Muscle of leg (tissue), 11 donors: ENCODE results near the gene AKR7A3. TPM values are rescaled to one million over a fixed set of nuclear protein-coding genes. Genes with fewer than 3 reads are reported as not detected.
A peak's percentile ranks its signal among the peaks of the same experiment; 100 is the strongest.
"Not testable (repeated sequence)": the region's sequence is repeated elsewhere in the genome, so short reads cannot be mapped to it uniquely, and the experiment has no call there.

Source experiments
- DNase-seq: peaks from one replicate; pipeline ENCODE4 v3.0.0; 2013
- H3K27ac ChIP-seq: one replicate; pipeline ENCODE4 v1.5.1; 2013; ENCODE audit warnings: mild to moderate bottlenecking, low read length, control low read depth
- H3K27me3 ChIP-seq: one replicate; pipeline ENCODE4 v1.6.1; 2013; ENCODE audit warnings: low read length; ENCODE audit not compliant: control insufficient read depth, insufficient read depth
- H3K36me3 ChIP-seq: one replicate; pipeline ENCODE4 v1.6.1; 2013; ENCODE audit warnings: low read length; ENCODE audit not compliant: control insufficient read depth, insufficient read depth
- H3K4me1 ChIP-seq: one replicate; pipeline ENCODE4 v1.6.1; 2013; ENCODE audit warnings: low read length; ENCODE audit not compliant: control insufficient read depth, insufficient read depth
- H3K4me3 ChIP-seq: one replicate; pipeline ENCODE4 v1.5.1; 2013; ENCODE audit warnings: low read length, control low read depth
- H3K9me3 ChIP-seq: replicated peaks from 2 replicates; pipeline ENCODE4 v1.6.1; 2013; ENCODE audit warnings: low read depth, low read length; ENCODE audit not compliant: control insufficient read depth
- WGBS: methylation state at CpG from one replicate; pipeline ENCODE4 v1.1.5; 2013; ENCODE audit warnings: missing lambda C conversion rate; ENCODE audit not compliant: insufficient coverage; 5-methylcytosine and 5-hydroxymethylcytosine counted together
- polyA plus RNA-seq, 8 donors: library from polyadenylated mRNA; unstranded; fragments of 120-200 nt; gene quantifications; one replicate each; pipeline versions ENCODE4 v1.2.1 to v1.2.3, GENCODE V29; 2013; ENCODE audit warnings: inconsistent platforms in 1 of 8, low replicate concordance in 1 of 8; ENCODE audit not compliant: insufficient read length in 8 of 8, insufficient read depth in 1 of 8
- total RNA-seq: library from RNA; stranded (reverse); fragments of 120-200 nt; gene quantifications from one replicate; pipeline ENCODE4 v1.2.4, GENCODE V29; 2013

The AKR7A3 gene
- total and polyA plus RNA-seq, 9 donors, result 0.42 to 1.4 (median 0.85) TPM

- H3K27ac ChIP-seq, result no peak overlapping the region
Measured at GRCh38 chr1:19294638-19295037, 6.1 kb upstream of the AKR7A3 start.

GRCh38 chr1:19289244-19289643 lies 674 bp upstream of the AKR7A3 start:
- Histone ChIP-seq H3K9me3 (peaks cover 7% of the 10 kb centered on the region), H3K27me3 (peaks cover 3% of the 10 kb centered on the region), H3K4me1 (peaks cover 8% of the 10 kb centered on the region), H3K4me3 (peak overlapping the region; percentile 43), H3K27ac (no peak overlapping the region), H3K36me3 (peaks cover 2% of the 10 kb centered on the region)
- no peak for DNase-seq
- 27% methylated on average over 1 of the region's 2 CpGs for WGBS

More at GRCh38 chr1:19294638-19295037, 6.1 kb upstream of the AKR7A3 start:
- Histone ChIP-seq H3K9me3 (peaks cover 22% of the 10 kb centered on the region), H3K36me3 (peaks cover 5% of the 10 kb centered on the region), H3K4me1 (peaks cover 3% of the 10 kb centered on the region), H3K27me3 (no peaks in the 10 kb centered on the region), H3K4me3 (no peak overlapping the region)
- WGBS, result no CpG with 5 or more reads among the region's 2 CpGs
- no peak for DNase-seq

- H3K36me3 ChIP-seq, result peaks cover 8% of the 10 kb centered on the region
- no peak for DNase-seq
- WGBS, result 92% methylated on average over 8 of the region's 13 CpGs
- H3K4me1 ChIP-seq, result peaks cover 8% of the 10 kb centered on the region
- no peaks in the 10 kb centered on the region for H3K9me3 ChIP-seq
- peaks cover 3% of the 10 kb centered on the region for H3K27me3 ChIP-seq
- no peak overlapping the region for H3K27ac ChIP-seq
- H3K4me3 ChIP-seq, result no peak overlapping the region
Measured at GRCh38 chr1:19287436-19288185, 959 bp downstream of the AKR7A3 start.

GRCh38 chr1:19285807-19286206 lies 2.8 kb downstream of the AKR7A3 start:
- peaks cover 10% of the 10 kb centered on the region for H3K36me3 ChIP-seq
- H3K27ac ChIP-seq, H3K9me3 ChIP-seq, H3K4me3 ChIP-seq, DNase-seq, H3K4me1 ChIP-seq, H3K27me3 ChIP-seq: not testable (repeated sequence)
- WGBS, result 69% methylated on average over 3 of the region's 3 CpGs

- no CpG with 5 or more reads among the region's 3 CpGs for WGBS
- not testable (repeated sequence) for H3K27me3 ChIP-seq, H3K9me3 ChIP-seq, H3K4me3 ChIP-seq, DNase-seq, H3K27ac ChIP-seq, H3K4me1 ChIP-seq
- H3K36me3 ChIP-seq, result peaks cover 10% of the 10 kb centered on the region
Measured at GRCh38 chr1:19285366-19285765, 3.2 kb downstream of the AKR7A3 start.

- Histone ChIP-seq H3K27me3 (peaks cover 3% of the 10 kb centered on the region), H3K4me3 (no peak overlapping the region), H3K4me1 (peaks cover 8% of the 10 kb centered on the region), H3K27ac (no peak overlapping the region), H3K9me3 (no peaks in the 10 kb centered on the region), H3K36me3 (peaks cover 10% of the 10 kb centered on the region)
- DNase-seq, result no peak
- 84% methylated on average over 3 of the region's 8 CpGs for WGBS
Measured at GRCh38 chr1:19284881-19285280, 3.7 kb downstream of the AKR7A3 start.

- Histone ChIP-seq H3K4me3 (no peak overlapping the region), H3K27ac (no peak overlapping the region), H3K4me1 (peaks cover 2% of the 10 kb centered on the region), H3K36me3 (peaks cover 10% of the 10 kb centered on the region), H3K27me3 (peaks cover 2% of the 10 kb centered on the region), H3K9me3 (no peaks in the 10 kb centered on the region)
- no peak for DNase-seq
- WGBS, result 94% methylated on average over 7 of the region's 9 CpGs
Measured at GRCh38 chr1:19283891-19284290, 4.7 kb downstream of the AKR7A3 start.

- H3K4me3 ChIP-seq, result no peak overlapping the region
- peaks cover 3% of the 10 kb centered on the region for H3K9me3 ChIP-seq
- WGBS, result 94% methylated on average over 2 of the region's 5 CpGs
- no peak for DNase-seq
- no peaks in the 10 kb centered on the region for H3K36me3 ChIP-seq
- no peak overlapping the region for H3K27ac ChIP-seq
- peaks cover 4% of the 10 kb centered on the region for H3K4me1 ChIP-seq
- H3K27me3 ChIP-seq, result peaks cover 6% of the 10 kb centered on the region
Measured at GRCh38 chr1:19274636-19275035, 13.9 kb downstream of the AKR7A3 start.

GRCh38 chr1:19273844-19274531 lies 14.6 kb downstream of the AKR7A3 start:
- not testable (repeated sequence) for H3K4me3 ChIP-seq, H3K4me1 ChIP-seq, H3K27ac ChIP-seq, H3K9me3 ChIP-seq, H3K27me3 ChIP-seq, DNase-seq, H3K36me3 ChIP-seq
- 9% methylated on average over 34 of the region's 66 CpGs for WGBS

- Histone ChIP-seq H3K4me3 (no peak overlapping the region), H3K36me3 (no peaks in the 10 kb centered on the region), H3K4me1 (peaks cover 4% of the 10 kb centered on the region), H3K9me3 (peaks cover 3% of the 10 kb centered on the region), H3K27ac (no peak overlapping the region), H3K27me3 (peaks cover 6% of the 10 kb centered on the region)
- no peak for DNase-seq
- WGBS, result 80% methylated on average over 17 of the region's 22 CpGs
Measured at GRCh38 chr1:19273106-19273843, 15.3 kb downstream of the AKR7A3 start.
